GM19452 (cell line): Measurements from ENCODE around the gene FXYD3.

Source experiments
- ATAC-seq: cut with Tn5 transposase; IDR thresholded peaks from one replicate; pipeline ENCODE4 v1.9.1; 2021; ENCODE audit not compliant: unreplicated experiment

The FXYD3 gene

GRCh38 chr19:35105411-35106290 lies 10.0 kb upstream of the FXYD3 start:
- no peak for ATAC-seq

GRCh38 chr19:35106291-35106583 lies 9.4 kb upstream of the FXYD3 start:
- ATAC-seq = no peak

- ATAC-seq = no peak
Measured at GRCh38 chr19:35106898-35107541, 8.6 kb upstream of the FXYD3 start.

GRCh38 chr19:35107545-35107944 lies 8.1 kb upstream of the FXYD3 start:
- no peak for ATAC-seq

- no peak for ATAC-seq
Measured at GRCh38 chr19:35108730-35109129, 6.9 kb upstream of the FXYD3 start.

GRCh38 chr19:35109395-35110112 lies 6.1 kb upstream of the FXYD3 start:
- ATAC-seq = no peak

GRCh38 chr19:35110974-35111373 lies 4.6 kb upstream of the FXYD3 start:
- ATAC-seq = no peak

GRCh38 chr19:35112995-35113688 lies 2.5 kb upstream of the FXYD3 start:
- no peak for ATAC-seq

GRCh38 chr19:35114353-35115176 lies 1.1 kb upstream of the FXYD3 start:
- ATAC-seq = no peak

GRCh38 chr19:35116072-35116801 lies 614 bp downstream of the FXYD3 start:
- no peak for ATAC-seq

- ATAC-seq = no peak
Measured at GRCh38 chr19:35117116-35117515, 1.5 kb downstream of the FXYD3 start.

- ATAC-seq = no peak
Measured at GRCh38 chr19:35117799-35118198, 2.2 kb downstream of the FXYD3 start.

- ATAC-seq = no peak
Measured at GRCh38 chr19:35118268-35119020, 2.8 kb downstream of the FXYD3 start.

- ATAC-seq = no peak
Measured at GRCh38 chr19:35119091-35119490, 3.5 kb downstream of the FXYD3 start.

- ATAC-seq = no peak
Measured at GRCh38 chr19:35119578-35120155, 4.0 kb downstream of the FXYD3 start.

- no peak for ATAC-seq
Measured at GRCh38 chr19:35120492-35120891, 4.9 kb downstream of the FXYD3 start.

- no peak for ATAC-seq
Measured at GRCh38 chr19:35120898-35121297, 5.3 kb downstream of the FXYD3 start.

- no peak for ATAC-seq
Measured at GRCh38 chr19:35122687-35123551, 7.3 kb downstream of the FXYD3 start.
